ENCODE results near the gene HOXA5. TPM values are rescaled to one million over a fixed set of nuclear protein-coding genes. Genes with fewer than 3 reads are reported as not detected.

The HOXA5 gene
- total and polyA plus RNA-seq, 2 of the 8 experiments (the other 6 are each of a cell fraction or from before 2014, with no cell fraction given), result not detected

DNA sequence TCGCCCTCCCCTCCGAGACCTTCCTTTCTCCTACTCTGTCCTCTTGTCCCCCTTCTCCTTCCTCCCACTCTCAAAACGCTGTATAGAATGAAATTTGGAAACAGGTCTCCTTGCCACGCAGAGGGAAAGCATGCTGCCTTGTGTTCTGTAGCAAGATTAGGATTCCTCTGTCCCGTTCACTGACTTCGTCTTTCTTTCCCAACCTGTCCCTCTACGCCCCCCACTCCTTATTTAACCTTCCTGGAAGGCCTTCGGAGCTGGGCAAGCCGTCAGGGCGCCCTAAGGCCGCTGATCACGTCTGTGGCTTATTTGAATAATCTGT, 20.5 kb upstream of the HOXA5 start:
- Histone ChIP-seq H2BK120ac (replicated peaks; ENCODE audit: low read depth, low read length) (no peak overlapping the region), H2AFZ (ENCODE audit: low read length) (no peak overlapping the region), H3K9me3 (ENCODE audit: insufficient read depth in 2 of 2, low read depth in 1 of 2, low read length in 1 of 2) (peaks cover 0 to 6% of the 10 kb centered on the region in 2 experiments; a peak in 1 of 4 replicates), H3K4me1 (replicated peaks in 1 of 4; ENCODE audit: control insufficient read depth in 3 of 4, insufficient read depth in 4 of 4, low read length in 3 of 4) (no peaks in the 10 kb centered on the region; a peak in 4 of 7 replicates), H3K4me2 (ENCODE audit: insufficient read depth in 1 of 2, low read depth in 2 of 2, low read length in 2 of 2) (peak overlapping the region; percentile 8 to 47; a peak in 1 of 4 replicates), H4K8ac (ENCODE audit: extremely low read depth, insufficient read depth, low read length) (no peak overlapping the region), H2BK5ac (ENCODE audit: low read depth, low read length) (no peak overlapping the region), H2BK12ac (ENCODE audit: low read depth, low read length) (no peak overlapping the region), H2BK20ac (ENCODE audit: low read length) (no peak overlapping the region), H3K23me2 (ENCODE audit: low read depth, low read length) (no peaks in the 10 kb centered on the region), H3K23ac (ENCODE audit: insufficient read length) (no peak overlapping the region), H3K14ac (ENCODE audit: insufficient read length) (no peak overlapping the region), H3K36me3 (ENCODE audit: control insufficient read depth in 2 of 4, insufficient read depth in 4 of 4, low read length in 3 of 4) (peaks cover 0 to 20% (median 0%) of the 10 kb centered on the region in 4 experiments; a peak in 1 of 8 replicates), H3K4me3 (ENCODE audit: extremely low read depth in 1 of 4, insufficient read depth in 2 of 4, low read depth in 3 of 4, low read length in 4 of 4) (peak overlapping the region in 1 of 4 experiments; percentile 25; a peak in 2 of 8 replicates), H3K4ac (replicated peaks; ENCODE audit: insufficient read length, low read depth, low read length) (no peak overlapping the region), H3K79me2 (ENCODE audit: control insufficient read depth in 1 of 2, insufficient read depth in 2 of 2, low read length in 2 of 2) (no peaks in the 10 kb centered on the region), H2AK5ac (ENCODE audit: low read depth, low read length) (no peak overlapping the region), H4K91ac (replicated peaks; ENCODE audit: insufficient read length, low read length) (no peak overlapping the region), H3K27me3 (replicated peaks in 1 of 4; ENCODE audit: control insufficient read depth in 3 of 4, extremely low read depth in 1 of 4, insufficient read depth in 3 of 4, low read length in 3 of 4) (peaks cover 98 to 100% (median 99%) of the 10 kb centered on the region in 4 experiments), H4K5ac (ENCODE audit: insufficient read length, low read depth, low read length) (no peak overlapping the region), H3K27ac (ENCODE audit: low read depth, low read length) (no peak overlapping the region), H3K56ac (replicated peaks; ENCODE audit: insufficient read length, low read depth, low read length) (no peak overlapping the region), H4K20me1 (replicated peaks in 1 of 2; ENCODE audit: control insufficient read depth in 1 of 2, insufficient read depth in 2 of 2, low read length in 2 of 2) (peaks cover 19 to 28% of the 10 kb centered on the region in 2 experiments), H3K9ac (replicated peaks in 1 of 4; ENCODE audit: extremely low read depth in 1 of 4, low read depth in 3 of 4, low read length in 3 of 4) (no peak overlapping the region), H2BK15ac (ENCODE audit: low read length) (no peak overlapping the region), H3K18ac (ENCODE audit: extremely low read depth, low read length) (no peak overlapping the region), H3K79me1 (ENCODE audit: low read depth, low read length) (no peaks in the 10 kb centered on the region)
- DNase-seq (ENCODE audit: low read depth in 1 of 2, low spot score in 2 of 2) (no peak), FAIRE-seq (no peak)
- ChIA-PET POLR2A (ENCODE audit: partially characterized antibody) (no interaction called here), CTCF (ENCODE audit: partially characterized antibody) (interaction anchor here (0.8 to 4.4 kb wide), 5 partner anchors 9 to 22 kb away, joined by 3 to 80 read pairs (median 5); partner anchors contain the start of genes HOXA11, HOXA3, HOXA5 and HOXA6)
- 18% methylated on average over 12 of the region's 12 CpGs; no CpG with 5 or more reads in 1 of the 2 experiments for WGBS, 2 experiments (ENCODE audit: extremely low coverage in 1 of 2, insufficient coverage in 1 of 2, insufficient read length in 1 of 2, insufficient replicate concordance in 2 of 2, low coverage in 1 of 2, low lambda C conversion rate in 2 of 2, missing lambda C conversion rate in 1 of 2)
- TF ChIP-seq, protein P1, sequence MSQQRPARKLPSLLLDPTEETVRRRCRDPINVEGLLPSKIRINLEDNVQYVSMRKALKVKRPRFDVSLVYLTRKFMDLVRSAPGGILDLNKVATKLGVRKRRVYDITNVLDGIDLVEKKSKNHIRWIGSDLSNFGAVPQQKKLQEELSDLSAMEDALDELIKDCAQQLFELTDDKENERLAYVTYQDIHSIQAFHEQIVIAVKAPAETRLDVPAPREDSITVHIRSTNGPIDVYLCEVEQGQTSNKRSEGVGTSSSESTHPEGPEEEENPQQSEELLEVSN (IDR thresholded peaks at IDR 0.05), result no peak
- TF ChIP-seq EGR1 (IDR thresholded peaks at IDR 0.05; ENCODE audit: borderline replicate concordance, low read depth, low read length) (no peak), MAFK (IDR thresholded peaks at IDR 0.05; ENCODE audit: low read depth, low read length) (no peak), BRCA1 (IDR thresholded peaks at IDR 0.05; ENCODE audit: low read depth, low read length) (no peak), SIX5 (IDR thresholded peaks at IDR 0.05; ENCODE audit: low read depth, low read length) (no peak), SAP30 (IDR thresholded peaks at IDR 0.05; ENCODE audit: insufficient read depth, insufficient replicate concordance, low read length) (no peak), TAF1 (IDR thresholded peaks at IDR 0.05; ENCODE audit: low read depth, low read length) (no peak), NRF1 (IDR thresholded peaks at IDR 0.05; ENCODE audit: low read depth, low read length) (no peak), CBX5 (IDR thresholded peaks at IDR 0.05; ENCODE audit: low read depth, low read length) (no peak), JUN (IDR thresholded peaks at IDR 0.05; ENCODE audit: low read depth, low read length) (no peak), RNF2 (IDR thresholded peaks at IDR 0.05; ENCODE audit: borderline replicate concordance, low read depth, low read length, missing control alignments, poor library complexity, severe bottlenecking) (no peak), ZNF274 (IDR thresholded peaks at IDR 0.05; ENCODE audit: borderline replicate concordance, extremely low read depth, low read length) (no peak), POLR2A (IDR thresholded peaks at IDR 0.05; ENCODE audit: control extremely low read depth in 1 of 2, low read depth in 2 of 2, low read length in 2 of 2) (no peak), POLR2AphosphoS5 (IDR thresholded peaks at IDR 0.05; ENCODE audit: low read depth, low read length) (no peak)
